GM19463 (cell line): Measurements from ENCODE around the gene DNAJB9.

Experiments used
- ATAC-seq: cut with Tn5 transposase; IDR thresholded peaks from one replicate; pipeline ENCODE4 v1.9.1; 2021; ENCODE audit warnings: mild to moderate bottlenecking, moderate library complexity; ENCODE audit not compliant: unreplicated experiment

DNAJB9 gene

GRCh38 chr7:108565987-108566386, 3.7 kb upstream of the DNAJB9 start:
- ATAC-seq, result no peak

DNA sequence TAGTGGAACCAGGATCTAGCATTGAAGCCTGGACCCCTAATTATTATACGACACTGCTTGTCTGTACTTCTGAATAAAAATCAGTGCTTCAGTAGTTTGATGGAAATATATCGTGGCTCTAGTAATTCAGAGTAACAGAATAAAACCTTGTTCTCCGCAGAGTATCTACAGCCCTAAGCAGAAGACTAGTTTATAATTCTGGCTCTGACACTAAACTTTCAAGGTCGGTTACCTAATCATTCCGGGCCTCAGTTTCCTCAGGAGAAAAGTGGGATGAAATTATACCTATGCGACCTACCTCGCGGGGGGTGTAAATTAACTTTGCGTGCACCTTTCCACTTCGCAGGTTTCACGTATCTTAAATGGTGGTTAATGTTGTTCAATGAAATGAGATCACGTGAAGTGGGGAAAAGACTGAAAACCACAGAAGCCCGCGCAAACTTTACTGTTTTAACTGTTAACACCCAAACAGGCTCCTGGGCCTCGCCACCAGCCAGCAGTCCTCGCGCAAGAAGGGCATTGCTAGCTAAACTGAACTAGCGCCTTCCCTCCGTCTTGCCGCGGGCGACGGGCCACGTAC, 783 bp upstream of the DNAJB9 start:
- ATAC-seq, result no peak

GRCh38 chr7:108570146-108570755, 577 bp downstream of the DNAJB9 start:
- ATAC-seq, result peak; percentile 13

DNA sequence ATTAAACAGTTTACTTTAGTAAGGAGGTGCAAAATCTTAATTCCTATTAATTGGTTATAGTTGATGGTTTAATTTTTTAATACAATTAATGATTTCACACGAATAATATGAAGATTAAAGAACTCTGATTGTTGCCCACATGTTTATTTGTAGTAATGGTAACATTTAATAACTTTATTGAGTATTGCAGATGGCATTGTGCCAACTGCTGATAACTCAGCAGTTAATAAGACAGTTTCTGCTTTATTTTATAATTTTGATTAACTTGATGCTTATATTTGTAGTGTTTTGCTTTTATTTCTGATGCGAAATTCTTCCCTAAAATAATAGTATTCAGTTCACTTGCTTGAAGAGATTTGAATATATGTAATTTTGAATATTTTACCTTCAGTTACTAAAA, 2.8 kb downstream of the DNAJB9 start:
- no peak for ATAC-seq

- ATAC-seq, result no peak
These were observed 5.5 kb downstream of the DNAJB9 start for GRCh38 chr7:108575156-108575555.

GRCh38 chr7:108576116-108576515, 6.4 kb downstream of the DNAJB9 start:
- no peak for ATAC-seq

DNA sequence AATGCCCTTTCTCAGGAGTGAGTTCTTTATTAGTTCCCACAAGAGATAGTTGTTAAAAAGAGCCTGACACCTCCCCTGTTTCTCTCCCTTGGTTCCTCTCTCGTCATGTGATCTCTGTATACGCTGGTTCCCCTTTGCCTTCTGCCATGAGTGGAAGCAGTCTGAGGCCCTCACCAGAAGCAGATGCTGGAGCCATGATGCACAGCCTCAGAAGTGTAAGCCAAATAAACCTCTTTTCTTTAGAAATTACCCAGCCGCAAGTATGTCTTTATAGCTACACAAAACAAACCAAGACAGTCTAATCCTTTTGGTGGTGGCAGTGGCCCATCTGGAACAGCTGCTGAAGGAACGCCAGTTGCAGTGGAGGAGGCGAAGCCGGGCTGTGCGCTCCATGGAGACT, 9.3 kb downstream of the DNAJB9 start:
- no peak for ATAC-seq

DNA sequence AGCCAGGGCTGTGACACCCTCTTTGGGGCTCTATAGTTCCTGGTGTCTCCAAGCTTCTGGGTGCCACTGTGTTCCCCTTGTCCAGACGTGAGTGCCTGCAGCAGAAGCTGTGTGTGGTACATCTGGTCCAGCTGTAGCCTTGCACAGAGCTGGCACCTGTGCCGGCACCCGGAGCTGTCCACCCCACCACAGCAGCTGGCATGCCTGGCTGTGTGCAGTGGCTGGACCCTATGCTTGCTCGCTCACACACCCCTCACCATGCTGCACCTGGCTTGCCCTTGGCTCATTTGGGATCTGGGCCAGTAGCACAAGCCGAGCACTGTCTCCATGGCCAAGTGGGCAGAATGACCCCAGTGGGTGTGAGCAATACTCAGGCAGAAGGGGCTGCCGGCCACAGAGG, 10.6 kb downstream of the DNAJB9 start:
- no peak for ATAC-seq

- no peak for ATAC-seq
These were observed 12.2 kb downstream of the DNAJB9 start for GRCh38 chr7:108581655-108582491.

DNA sequence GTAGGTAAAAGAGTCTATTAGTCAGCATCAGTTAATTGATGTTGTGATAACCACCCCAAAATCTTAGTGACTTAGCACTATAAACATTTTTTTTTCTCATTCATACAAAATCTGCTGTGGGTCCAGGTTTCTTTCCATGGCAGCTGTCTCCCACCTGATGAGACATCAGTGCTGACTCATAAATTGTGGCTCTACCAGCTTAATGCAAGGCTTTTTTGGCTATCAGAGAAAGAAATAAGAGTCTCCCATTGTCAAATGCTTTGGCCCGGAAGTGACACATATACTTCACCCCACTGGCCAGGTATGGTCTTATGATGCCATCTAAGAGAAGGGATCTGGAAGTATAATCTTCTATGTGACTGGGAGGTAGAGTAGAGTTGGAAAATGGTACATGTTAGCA, 14.5 kb downstream of the DNAJB9 start:
- no peak for ATAC-seq

- ATAC-seq, result no peak
These were observed 16.2 kb downstream of the DNAJB9 start for GRCh38 chr7:108585843-108586242.

DNA sequence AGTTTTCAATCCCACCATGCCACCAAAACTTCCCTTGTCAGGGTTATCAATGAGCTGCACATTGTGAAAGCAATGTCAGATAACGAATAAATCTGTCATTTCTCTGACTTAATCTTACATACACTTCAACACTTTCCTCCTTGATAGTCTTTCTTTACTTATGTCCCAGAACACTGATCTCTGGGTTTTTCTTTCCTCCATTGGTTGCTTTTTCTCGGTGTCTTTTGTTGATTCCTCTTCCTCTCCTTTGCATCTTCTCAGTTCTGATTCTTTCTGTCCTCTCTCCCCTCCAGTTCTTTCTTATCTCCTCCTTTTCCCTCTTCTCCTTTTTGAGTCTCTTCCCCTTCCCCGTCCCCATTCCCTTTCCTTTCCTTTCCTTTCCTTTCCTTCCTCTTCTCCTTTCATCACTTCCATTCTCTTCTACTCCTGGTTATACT, 16.6 kb downstream of the DNAJB9 start:
- no peak for ATAC-seq

GRCh38 chr7:108589199-108589598, 19.5 kb downstream of the DNAJB9 start:
- no peak for ATAC-seq

DNA sequence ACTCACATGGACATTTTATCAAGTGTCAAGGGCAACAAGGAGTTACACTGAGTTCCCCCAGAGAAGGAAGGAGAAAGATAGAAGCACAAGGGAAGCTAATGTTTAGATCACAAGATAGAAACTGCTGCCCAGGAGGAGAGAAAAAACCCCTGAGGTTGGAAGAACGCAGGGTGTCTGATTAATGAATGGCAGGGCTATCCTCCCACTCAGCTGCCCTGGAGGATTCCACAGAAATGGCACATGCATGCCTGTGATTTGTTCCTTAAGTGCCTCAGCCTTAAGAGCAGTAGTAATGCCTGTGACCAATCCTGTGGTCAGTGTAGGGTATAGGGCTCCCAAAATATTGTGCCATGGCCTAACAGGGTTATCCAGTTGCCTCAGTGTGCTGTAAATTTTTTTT, 20.2 kb downstream of the DNAJB9 start:
- ATAC-seq, result peak; percentile 71

DNA sequence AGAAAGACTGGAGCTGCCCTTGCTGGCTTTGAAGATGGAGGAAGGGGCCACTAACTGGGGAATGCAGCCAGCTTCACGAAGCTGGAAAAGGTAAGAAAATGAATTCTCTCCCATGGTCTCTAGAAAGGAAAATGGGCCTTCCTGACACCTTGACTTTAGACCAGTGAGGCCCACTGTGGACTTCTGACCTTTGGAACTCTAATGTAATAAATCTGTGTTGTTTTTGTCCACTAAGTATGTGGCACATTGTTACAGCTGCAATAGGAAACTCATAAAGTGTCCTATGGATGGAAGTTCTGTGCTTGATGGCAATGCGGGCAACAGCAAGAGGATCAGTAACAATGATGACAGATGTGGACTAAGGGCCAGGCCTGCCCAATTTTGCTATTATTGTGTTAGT, 20.9 kb downstream of the DNAJB9 start:
- no peak for ATAC-seq

DNA sequence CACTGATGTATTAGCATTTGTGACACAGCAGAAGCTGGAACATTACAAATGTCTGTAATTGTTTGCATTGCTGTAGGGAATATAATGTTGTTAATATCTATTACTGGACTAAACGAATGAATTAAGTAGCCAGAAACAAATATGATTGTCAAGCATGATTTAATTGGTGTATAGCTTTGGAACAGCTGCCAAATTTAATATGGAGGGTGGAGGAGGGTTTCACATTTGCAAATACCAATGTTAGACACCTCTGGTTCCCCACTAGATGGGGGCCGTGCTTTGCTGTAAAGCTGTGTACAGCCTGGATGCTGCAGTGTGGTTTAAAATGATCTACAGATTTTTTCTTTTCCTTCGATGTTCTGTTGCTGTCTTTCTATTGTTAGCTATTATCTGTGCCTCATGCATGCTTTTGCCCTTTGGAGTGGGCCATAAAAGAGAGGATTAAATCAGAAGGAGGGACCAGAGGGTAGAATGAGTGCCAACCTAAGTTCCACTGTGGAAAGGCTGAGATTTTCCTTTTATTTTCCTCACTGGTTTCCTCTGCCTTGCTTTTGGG, 23.1 kb downstream of the DNAJB9 start:
- no peak for ATAC-seq

GRCh38 chr7:108596560-108596959, 26.9 kb downstream of the DNAJB9 start:
- ATAC-seq, result no peak

- ATAC-seq, result no peak
These were observed 28.5 kb downstream of the DNAJB9 start for GRCh38 chr7:108598153-108598552.

DNA sequence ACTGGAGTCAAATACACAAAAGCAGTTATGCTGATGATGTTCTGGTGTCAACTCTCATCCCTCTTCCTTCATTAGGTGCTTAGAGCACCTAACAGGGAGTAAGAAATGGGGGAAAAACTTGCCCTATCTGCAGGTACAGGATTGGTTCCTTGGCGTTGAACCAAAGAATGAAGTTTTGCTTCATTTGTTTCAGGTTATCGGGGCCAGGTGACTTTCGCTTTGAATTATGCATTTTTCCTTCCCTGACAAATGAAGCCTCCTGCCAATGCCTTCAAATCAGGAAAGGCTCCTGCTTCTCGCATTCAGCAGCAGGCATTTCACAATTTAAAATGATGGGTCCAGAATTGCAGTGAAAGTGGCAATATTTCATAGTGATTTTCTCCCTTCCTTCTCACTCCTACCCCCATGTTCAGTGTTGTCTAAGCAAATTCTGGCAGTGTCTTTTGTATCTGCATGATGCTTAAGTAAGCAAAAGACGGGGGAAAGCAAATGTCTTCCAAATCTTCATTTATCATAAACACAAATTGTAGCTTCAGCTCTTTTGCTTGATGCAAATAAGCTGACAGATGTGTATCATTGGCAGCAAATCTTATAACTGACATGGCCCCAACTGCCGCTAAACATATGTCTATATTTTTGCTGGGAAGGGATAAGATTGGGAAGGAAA, 29.4 kb downstream of the DNAJB9 start:
- ATAC-seq, result no peak

GRCh38 chr7:108600399-108600798, 30.7 kb downstream of the DNAJB9 start:
- no peak for ATAC-seq

DNA sequence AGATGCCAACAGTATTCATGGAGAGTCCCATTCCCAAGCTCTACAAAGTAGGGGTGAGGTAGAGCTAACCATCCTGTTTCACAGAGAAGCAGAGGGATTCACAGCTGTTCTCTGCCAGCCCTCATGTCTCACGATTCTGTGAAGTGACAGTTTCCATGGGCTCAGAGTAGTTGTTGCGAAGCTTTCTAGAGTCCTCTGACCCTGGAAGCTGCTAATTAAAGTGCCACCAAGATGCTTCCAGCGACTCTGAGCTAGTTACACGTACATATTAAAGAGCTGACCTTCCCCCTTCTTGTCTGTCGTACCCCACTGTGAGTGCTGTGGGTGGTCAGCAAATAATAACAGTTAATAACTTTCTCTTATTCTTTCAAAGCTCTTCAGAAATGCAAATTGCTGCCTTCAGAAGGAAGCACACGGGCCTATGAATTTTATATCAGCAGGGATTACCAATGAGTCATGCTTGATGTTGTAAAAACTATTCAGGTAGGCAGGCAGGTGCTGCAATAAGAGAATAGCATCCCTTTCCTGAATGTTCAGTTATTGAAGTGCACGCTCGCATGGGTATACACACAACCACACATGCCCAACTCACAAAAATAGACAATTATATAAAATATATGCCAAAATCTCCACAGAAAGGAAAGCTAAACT, 34.1 kb downstream of the DNAJB9 start:
- ATAC-seq, result no peak
